SK-N-SH treated with all-trans-retinoic acid at 6 μM for 48 hours (cell line): ENCODE data around the gene SMYD3.

Experiments
- ATAC-seq: fragments of 200-7000 bp; cut with Tn5 transposase; 3 replicates; pipeline ENCODE4 v1.9.1; 2020; ENCODE audit warnings: mild to moderate bottlenecking, moderate library complexity
- ARNTL ChIP-seq: fragments of 450-650 bp; formaldehyde crosslinking; IDR thresholded peaks from 2 replicates; pipeline ENCODE4 v1.5.0; 2020; ENCODE audit warnings: low read depth, mild to moderate bottlenecking, moderate library complexity, borderline replicate concordance
- BACH2 ChIP-seq: fragments of 250-450 bp; sonication (Bioruptor Pico); IDR thresholded peaks from 2 replicates; pipeline ENCODE4 v1.9.0; 2021; ENCODE audit warnings: mild to moderate bottlenecking, borderline replicate concordance
- ESRRG ChIP-seq: fragments of 250-450 bp; sonication (Bioruptor Pico); IDR thresholded peaks from 2 replicates; pipeline ENCODE4 v1.6.1; 2021; ENCODE audit warnings: mild to moderate bottlenecking
- GLIS3 ChIP-seq: fragments of 250-450 bp; sonication (Bioruptor Pico); IDR thresholded peaks from 2 replicates; pipeline ENCODE4 v1.5.0; 2020; ENCODE audit warnings: mild to moderate bottlenecking, moderate library complexity
- ISL1 ChIP-seq: fragments of 250-450 bp; sonication (Bioruptor Pico); IDR thresholded peaks from 2 replicates; pipeline ENCODE4 v2.1.2; 2022; ENCODE audit warnings: mild to moderate bottlenecking, moderate library complexity
- RARB ChIP-seq: fragments of 250-450 bp; sonication (Bioruptor Pico); IDR thresholded peaks from 2 replicates; pipeline ENCODE4 v1.8.0; 2021; ENCODE audit warnings: mild to moderate bottlenecking, moderate library complexity
- SNAI2 ChIP-seq: fragments of 250-450 bp; sonication (Bioruptor Pico); IDR thresholded peaks from 2 replicates; pipeline ENCODE4 v1.5.0; 2020; ENCODE audit warnings: mild to moderate bottlenecking, moderate library complexity
- TCF4 ChIP-seq: fragments of 250-450 bp; sonication (Bioruptor Pico); IDR thresholded peaks from 2 replicates; pipeline ENCODE4 v1.8.0; 2021; ENCODE audit warnings: mild to moderate bottlenecking, moderate library complexity, borderline replicate concordance
- TOX ChIP-seq: fragments of 250-450 bp; sonication (Bioruptor Pico); IDR thresholded peaks from 2 replicates; pipeline ENCODE4 v1.8.0; 2021; ENCODE audit warnings: mild to moderate bottlenecking, moderate library complexity, borderline replicate concordance
- ZC3H10 ChIP-seq: fragments of 250-450 bp; sonication (Bioruptor Pico); IDR thresholded peaks from 2 replicates; pipeline ENCODE4 v1.5.1; 2021; ENCODE audit warnings: mild to moderate bottlenecking, moderate library complexity
- ZFP3 ChIP-seq: fragments of 250-450 bp; sonication (Bioruptor Pico); IDR thresholded peaks from 2 replicates; pipeline ENCODE4 v1.5.0; 2020; ENCODE audit warnings: mild to moderate bottlenecking, moderate library complexity
- ZFP30 ChIP-seq: fragments of 450-650 bp; formaldehyde crosslinking; IDR thresholded peaks from 2 replicates; pipeline ENCODE4 v1.5.0; 2022; ENCODE audit warnings: mild to moderate bottlenecking, moderate library complexity
- ZNF565 ChIP-seq: fragments of 450-650 bp; formaldehyde crosslinking; conservative IDR thresholded peaks from 2 replicates; pipeline ENCODE4 v1.5.0; 2020; ENCODE audit warnings: low read depth, mild to moderate bottlenecking, moderate library complexity
- ZNF70 ChIP-seq: fragments of 450-650 bp; formaldehyde crosslinking; IDR thresholded peaks from 2 replicates; pipeline ENCODE4 v1.5.0; 2020; ENCODE audit warnings: mild to moderate bottlenecking, moderate library complexity
- ZNF8 ChIP-seq: fragments of 450-650 bp; formaldehyde crosslinking; IDR thresholded peaks from 2 replicates; pipeline ENCODE4 v1.5.0; 2020; ENCODE audit warnings: mild to moderate bottlenecking, moderate library complexity
- TF ChIP-seq, protein P1 (sequence below): fragments of 250-450 bp; sonication (Bioruptor Pico); IDR thresholded peaks from 2 replicates; pipeline ENCODE4 v1.5.0; 2020; ENCODE audit warnings: mild to moderate bottlenecking, moderate library complexity
- TF ChIP-seq, protein P2 (sequence below): fragments of 250-450 bp; sonication (Bioruptor Pico); IDR thresholded peaks from 2 replicates; pipeline ENCODE4 v1.5.1; 2021; ENCODE audit warnings: mild to moderate bottlenecking, moderate library complexity
- TF ChIP-seq, protein P3 (sequence below): fragments of 250-450 bp; sonication (Bioruptor Pico); IDR thresholded peaks from 2 replicates; pipeline ENCODE4 v1.5.1; 2020; ENCODE audit warnings: low read depth, mild to moderate bottlenecking, moderate library complexity
- TF ChIP-seq, protein P4 (sequence below): fragments of 250-450 bp; sonication (Bioruptor Pico); IDR thresholded peaks from 2 replicates; pipeline ENCODE4 v1.8.0; 2020; ENCODE audit warnings: mild to moderate bottlenecking, moderate library complexity, borderline replicate concordance
- TF ChIP-seq, protein P5 (sequence below): fragments of 250-450 bp; sonication (Bioruptor Pico); IDR thresholded peaks from 2 replicates; pipeline ENCODE4 v1.8.0; 2021; ENCODE audit warnings: low read depth, mild to moderate bottlenecking, moderate library complexity, borderline replicate concordance

Gene SMYD3

DNA sequence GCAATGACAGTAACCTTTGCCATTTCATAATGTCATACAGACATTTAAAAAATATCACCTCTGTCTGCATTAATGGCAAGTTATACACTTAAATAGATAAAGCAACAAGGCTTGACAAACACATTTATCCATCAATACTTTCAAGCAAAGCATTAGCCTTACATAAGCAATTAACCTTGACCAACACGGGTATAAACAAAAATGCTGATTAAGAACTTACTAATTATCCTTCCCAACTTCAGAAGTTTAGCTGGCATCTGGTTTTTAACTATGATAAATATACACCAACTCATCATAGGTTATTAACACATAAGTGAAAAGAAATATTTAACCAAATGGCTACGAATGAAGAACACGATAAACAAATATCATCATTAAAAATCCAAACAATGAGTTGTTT lies 188.5 kb downstream of the SMYD3 start:
- TF ChIP-seq ISL1 (CRISPR knock-in tag) = no peak
- TF ChIP-seq, protein P1, sequence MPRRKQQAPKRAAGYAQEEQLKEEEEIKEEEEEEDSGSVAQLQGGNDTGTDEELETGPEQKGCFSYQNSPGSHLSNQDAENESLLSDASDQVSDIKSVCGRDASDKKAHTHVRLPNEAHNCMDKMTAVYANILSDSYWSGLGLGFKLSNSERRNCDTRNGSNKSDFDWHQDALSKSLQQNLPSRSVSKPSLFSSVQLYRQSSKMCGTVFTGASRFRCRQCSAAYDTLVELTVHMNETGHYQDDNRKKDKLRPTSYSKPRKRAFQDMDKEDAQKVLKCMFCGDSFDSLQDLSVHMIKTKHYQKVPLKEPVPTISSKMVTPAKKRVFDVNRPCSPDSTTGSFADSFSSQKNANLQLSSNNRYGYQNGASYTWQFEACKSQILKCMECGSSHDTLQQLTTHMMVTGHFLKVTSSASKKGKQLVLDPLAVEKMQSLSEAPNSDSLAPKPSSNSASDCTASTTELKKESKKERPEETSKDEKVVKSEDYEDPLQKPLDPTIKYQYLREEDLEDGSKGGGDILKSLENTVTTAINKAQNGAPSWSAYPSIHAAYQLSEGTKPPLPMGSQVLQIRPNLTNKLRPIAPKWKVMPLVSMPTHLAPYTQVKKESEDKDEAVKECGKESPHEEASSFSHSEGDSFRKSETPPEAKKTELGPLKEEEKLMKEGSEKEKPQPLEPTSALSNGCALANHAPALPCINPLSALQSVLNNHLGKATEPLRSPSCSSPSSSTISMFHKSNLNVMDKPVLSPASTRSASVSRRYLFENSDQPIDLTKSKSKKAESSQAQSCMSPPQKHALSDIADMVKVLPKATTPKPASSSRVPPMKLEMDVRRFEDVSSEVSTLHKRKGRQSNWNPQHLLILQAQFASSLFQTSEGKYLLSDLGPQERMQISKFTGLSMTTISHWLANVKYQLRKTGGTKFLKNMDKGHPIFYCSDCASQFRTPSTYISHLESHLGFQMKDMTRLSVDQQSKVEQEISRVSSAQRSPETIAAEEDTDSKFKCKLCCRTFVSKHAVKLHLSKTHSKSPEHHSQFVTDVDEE (CRISPR knock-in tag) = no peak
- TF ChIP-seq ARNTL = no peak
- TF ChIP-seq ZC3H10 = no peak
- TF ChIP-seq, protein P2, sequence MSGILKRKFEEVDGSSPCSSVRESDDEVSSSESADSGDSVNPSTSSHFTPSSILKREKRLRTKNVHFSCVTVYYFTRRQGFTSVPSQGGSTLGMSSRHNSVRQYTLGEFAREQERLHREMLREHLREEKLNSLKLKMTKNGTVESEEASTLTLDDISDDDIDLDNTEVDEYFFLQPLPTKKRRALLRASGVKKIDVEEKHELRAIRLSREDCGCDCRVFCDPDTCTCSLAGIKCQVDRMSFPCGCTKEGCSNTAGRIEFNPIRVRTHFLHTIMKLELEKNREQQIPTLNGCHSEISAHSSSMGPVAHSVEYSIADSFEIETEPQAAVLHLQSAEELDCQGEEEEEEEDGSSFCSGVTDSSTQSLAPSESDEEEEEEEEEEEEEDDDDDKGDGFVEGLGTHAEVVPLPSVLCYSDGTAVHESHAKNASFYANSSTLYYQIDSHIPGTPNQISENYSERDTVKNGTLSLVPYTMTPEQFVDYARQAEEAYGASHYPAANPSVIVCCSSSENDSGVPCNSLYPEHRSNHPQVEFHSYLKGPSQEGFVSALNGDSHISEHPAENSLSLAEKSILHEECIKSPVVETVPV = no peak
- no peak for TF ChIP-seq ZNF70 (CRISPR knock-in tag)
- TF ChIP-seq RARB = no peak
- TF ChIP-seq GLIS3 (CRISPR knock-in tag) = no peak
- TF ChIP-seq, protein P3, sequence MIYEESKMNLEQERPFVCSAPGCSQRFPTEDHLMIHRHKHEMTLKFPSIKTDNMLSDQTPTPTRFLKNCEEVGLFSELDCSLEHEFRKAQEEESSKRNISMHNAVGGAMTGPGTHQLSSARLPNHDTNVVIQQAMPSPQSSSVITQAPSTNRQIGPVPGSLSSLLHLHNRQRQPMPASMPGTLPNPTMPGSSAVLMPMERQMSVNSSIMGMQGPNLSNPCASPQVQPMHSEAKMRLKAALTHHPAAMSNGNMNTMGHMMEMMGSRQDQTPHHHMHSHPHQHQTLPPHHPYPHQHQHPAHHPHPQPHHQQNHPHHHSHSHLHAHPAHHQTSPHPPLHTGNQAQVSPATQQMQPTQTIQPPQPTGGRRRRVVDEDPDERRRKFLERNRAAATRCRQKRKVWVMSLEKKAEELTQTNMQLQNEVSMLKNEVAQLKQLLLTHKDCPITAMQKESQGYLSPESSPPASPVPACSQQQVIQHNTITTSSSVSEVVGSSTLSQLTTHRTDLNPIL (CRISPR knock-in tag) = no peak
- no peak for TF ChIP-seq BACH2 (CRISPR knock-in tag)
- TF ChIP-seq, protein P4, sequence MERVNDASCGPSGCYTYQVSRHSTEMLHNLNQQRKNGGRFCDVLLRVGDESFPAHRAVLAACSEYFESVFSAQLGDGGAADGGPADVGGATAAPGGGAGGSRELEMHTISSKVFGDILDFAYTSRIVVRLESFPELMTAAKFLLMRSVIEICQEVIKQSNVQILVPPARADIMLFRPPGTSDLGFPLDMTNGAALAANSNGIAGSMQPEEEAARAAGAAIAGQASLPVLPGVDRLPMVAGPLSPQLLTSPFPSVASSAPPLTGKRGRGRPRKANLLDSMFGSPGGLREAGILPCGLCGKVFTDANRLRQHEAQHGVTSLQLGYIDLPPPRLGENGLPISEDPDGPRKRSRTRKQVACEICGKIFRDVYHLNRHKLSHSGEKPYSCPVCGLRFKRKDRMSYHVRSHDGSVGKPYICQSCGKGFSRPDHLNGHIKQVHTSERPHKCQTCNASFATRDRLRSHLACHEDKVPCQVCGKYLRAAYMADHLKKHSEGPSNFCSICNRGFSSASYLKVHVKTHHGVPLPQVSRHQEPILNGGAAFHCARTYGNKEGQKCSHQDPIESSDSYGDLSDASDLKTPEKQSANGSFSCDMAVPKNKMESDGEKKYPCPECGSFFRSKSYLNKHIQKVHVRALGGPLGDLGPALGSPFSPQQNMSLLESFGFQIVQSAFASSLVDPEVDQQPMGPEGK (CRISPR knock-in tag) = no peak
- ATAC-seq = no peak

DNA sequence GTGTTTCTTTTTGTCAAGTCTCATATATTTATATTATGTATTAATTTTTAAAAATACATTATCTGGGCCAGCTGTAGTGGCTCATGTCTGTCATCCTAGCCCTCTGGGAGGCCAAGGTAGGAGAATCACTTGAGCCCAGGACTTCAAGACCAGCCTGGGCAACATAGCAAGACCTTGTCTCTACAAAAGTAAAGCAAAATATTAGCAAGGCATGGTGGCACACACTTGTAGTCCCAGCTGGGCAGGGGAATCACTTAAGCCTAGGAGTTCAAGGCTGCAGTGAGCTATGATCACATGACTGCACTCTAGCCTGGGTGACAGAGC lies 189.1 kb downstream of the SMYD3 start:
- no peak for TF ChIP-seq BACH2 (CRISPR knock-in tag)
- no peak for TF ChIP-seq ZFP3 (CRISPR knock-in tag)
- TF ChIP-seq ZNF565 = no peak
- TF ChIP-seq, protein P1 (CRISPR knock-in tag) = no peak
- no peak for TF ChIP-seq SNAI2
- no peak for TF ChIP-seq RARB
- TF ChIP-seq GLIS3 (CRISPR knock-in tag) = no peak
- peak; percentile 69; the same call in 2 of the 3 replicates for ATAC-seq

DNA sequence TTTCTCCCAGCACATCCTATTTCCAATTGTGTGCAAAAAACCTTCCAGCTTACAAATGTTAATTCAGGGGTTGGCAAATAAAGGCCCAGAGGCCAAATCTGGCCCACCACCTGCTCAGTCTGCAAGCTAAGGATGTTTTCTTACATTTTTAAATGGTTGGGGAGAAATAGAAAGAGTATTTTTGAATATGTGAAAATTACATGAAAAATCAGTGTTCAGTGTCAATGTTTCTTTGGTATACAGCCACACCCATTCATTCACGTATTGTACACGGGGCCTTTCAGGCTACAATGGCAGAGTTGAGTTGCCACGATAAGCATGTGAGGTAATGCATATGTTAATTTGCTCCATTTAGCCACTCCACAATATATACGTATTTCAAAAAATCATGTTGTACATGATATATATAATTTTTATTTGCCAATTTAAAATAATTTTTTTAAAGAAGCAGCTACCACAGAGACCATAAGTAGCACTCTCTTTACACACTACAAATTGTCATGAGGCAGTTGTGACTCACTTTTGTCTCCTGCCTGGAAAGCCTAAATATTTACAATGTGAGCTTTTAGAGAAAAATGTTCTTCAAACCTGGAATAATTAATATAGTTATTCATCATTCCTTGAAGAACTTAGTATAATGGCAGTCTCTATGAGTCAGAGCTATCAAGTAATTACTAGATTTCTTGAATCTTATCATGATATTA lies 189.6 kb downstream of the SMYD3 start:
- ATAC-seq = peak; percentile 89
- TF ChIP-seq ZFP3 (CRISPR knock-in tag) = no peak
- TF ChIP-seq, protein P1 (CRISPR knock-in tag) = no peak
- no peak for TF ChIP-seq RARB
- no peak for TF ChIP-seq TCF4 (CRISPR knock-in tag)
- TF ChIP-seq BACH2 (CRISPR knock-in tag) = no peak
- TF ChIP-seq ZNF565 = no peak
- TF ChIP-seq, protein P3 (CRISPR knock-in tag) = no peak
- TF ChIP-seq ZC3H10 = peak; percentile 96
- TF ChIP-seq SNAI2 = no peak
- TF ChIP-seq, protein P5, sequence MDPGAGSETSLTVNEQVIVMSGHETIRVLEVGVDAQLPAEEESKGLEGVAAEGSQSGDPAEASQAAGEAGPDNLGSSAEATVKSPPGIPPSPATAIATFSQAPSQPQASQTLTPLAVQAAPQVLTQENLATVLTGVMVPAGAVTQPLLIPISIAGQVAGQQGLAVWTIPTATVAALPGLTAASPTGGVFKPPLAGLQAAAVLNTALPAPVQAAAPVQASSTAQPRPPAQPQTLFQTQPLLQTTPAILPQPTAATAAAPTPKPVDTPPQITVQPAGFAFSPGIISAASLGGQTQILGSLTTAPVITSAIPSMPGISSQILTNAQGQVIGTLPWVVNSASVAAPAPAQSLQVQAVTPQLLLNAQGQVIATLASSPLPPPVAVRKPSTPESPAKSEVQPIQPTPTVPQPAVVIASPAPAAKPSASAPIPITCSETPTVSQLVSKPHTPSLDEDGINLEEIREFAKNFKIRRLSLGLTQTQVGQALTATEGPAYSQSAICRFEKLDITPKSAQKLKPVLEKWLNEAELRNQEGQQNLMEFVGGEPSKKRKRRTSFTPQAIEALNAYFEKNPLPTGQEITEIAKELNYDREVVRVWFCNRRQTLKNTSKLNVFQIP (CRISPR knock-in tag) = no peak
- TF ChIP-seq TOX (CRISPR knock-in tag) = peak; percentile 77; the same call in 1 of the 2 replicates
- TF ChIP-seq ESRRG (CRISPR knock-in tag) = no peak
- no peak for TF ChIP-seq ZFP30
- TF ChIP-seq ZNF8 (CRISPR knock-in tag) = no peak
